ENCODE data around the gene ELK4. TPM values are rescaled to one million over a fixed set of nuclear protein-coding genes. Genes with fewer than 3 reads are reported as not detected.

Gene ELK4
- total and polyA plus RNA-seq, 2 of the 4 experiments (the other 2 are of a cell fraction): 4.6 to 11.3 TPM

GRCh38 chr1:205585835-205586785 is 45.7 kb downstream of the ELK4 start (continued):
- no peak for TF ChIP-seq RAD21 (IDR thresholded peaks at IDR 0.05; ENCODE audit: low read length)

GRCh38 chr1:205585169-205585834 is 46.5 kb downstream of the ELK4 start:
- H4K5ac ChIP-seq (ENCODE audit: low read depth, low read length): no peak overlapping the region
- peaks cover 2% of the 10 kb centered on the region; the same call in 1 of the 2 replicates for H3K4me1 ChIP-seq (ENCODE audit: control insufficient read depth, insufficient read depth, low read length)
- no peaks in the 10 kb centered on the region for H3K9me3 ChIP-seq (ENCODE audit: control insufficient read depth, insufficient read depth, low read length)
- in situ Hi-C loops (cut with MboI; ENCODE audit: low sequenced_read_pairs) (no loop called here), intact Hi-C loops (cut with micrococcal nuclease) (no loop called here), dilution Hi-C loops (cut with HindIII; ENCODE audit: low sequenced_read_pairs, unreplicated experiment) (no loop called here)
- ATAC-seq (ENCODE audit: low read depth): no peak
- H2BK20ac ChIP-seq (ENCODE audit: low read depth, low read length): no peak overlapping the region
- H3K23ac ChIP-seq (ENCODE audit: low read depth, low read length): no peak overlapping the region
- CTCF ChIA-PET: no interaction called here
- H2AFZ ChIP-seq (replicated peaks; ENCODE audit: low read length, poor library complexity): no peak overlapping the region
- no peak for DNase-seq
- WGBS, 2 experiments (ENCODE audit: extremely low coverage in 2 of 2, insufficient read length in 1 of 2): no CpG with 5 or more reads among the region's 6 CpGs
- no peak overlapping the region for H3K14ac ChIP-seq (replicated peaks; ENCODE audit: low read depth, low read length)
- H3K4me3 ChIP-seq (ENCODE audit: insufficient read depth, low read depth, low read length): no peak overlapping the region
- H2AK5ac ChIP-seq (ENCODE audit: low read depth, low read length): no peak overlapping the region
- peaks cover 25% of the 10 kb centered on the region; the same call in 1 of the 2 replicates for H3K27me3 ChIP-seq (ENCODE audit: control insufficient read depth, insufficient read depth, low read length)
- H3K36me3 ChIP-seq (ENCODE audit: control insufficient read depth, insufficient read depth, low read length): no peaks in the 10 kb centered on the region
- H2BK120ac ChIP-seq (ENCODE audit: low read depth, low read length): no peak overlapping the region
- BruUV-seq (replicated peaks): no TSS peak
- H3K79me1 ChIP-seq (ENCODE audit: low read depth in 1 of 2, low read length in 2 of 2): no peaks in the 10 kb centered on the region
- H2BK15ac ChIP-seq (ENCODE audit: low read depth, low read length): no peak overlapping the region
- no peak overlapping the region for H4K8ac ChIP-seq (ENCODE audit: low read depth in 2 of 2, low read length in 2 of 2)
- H3K9me1 ChIP-seq (ENCODE audit: insufficient read depth, low read length): no peaks in the 10 kb centered on the region
- H3K9ac ChIP-seq (ENCODE audit: low read depth, low read length): no peak overlapping the region
- H3K27ac ChIP-seq (ENCODE audit: insufficient read depth, low read length): no peak overlapping the region
- H3K18ac ChIP-seq (ENCODE audit: low read depth, low read length): no peak overlapping the region
- H4K20me1 ChIP-seq (ENCODE audit: insufficient read depth, low read length): no peaks in the 10 kb centered on the region
- H4K91ac ChIP-seq (ENCODE audit: insufficient read depth, low read depth, low read length): no peak overlapping the region
- no peak overlapping the region for H3K4ac ChIP-seq (ENCODE audit: low read depth, low read length)
- no peak overlapping the region for H3K4me2 ChIP-seq (ENCODE audit: low read depth, low read length)
- no peak overlapping the region for H2AK9ac ChIP-seq (replicated peaks; ENCODE audit: low read depth, low read length, poor library complexity)
- H3K56ac ChIP-seq (ENCODE audit: extremely low read depth, insufficient read depth, low read length): no peak overlapping the region
- H2BK5ac ChIP-seq (ENCODE audit: low read depth, low read length, poor library complexity, severe bottlenecking): no peak overlapping the region
- POLR2A ChIA-PET (ENCODE audit: unreplicated experiment): no interaction called here
- TF ChIP-seq MXI1 (IDR thresholded peaks at IDR 0.05; ENCODE audit: borderline replicate concordance, low read depth, low read length) (no peak), CTCF (conservative IDR thresholded peaks at IDR 0.05; ENCODE audit: low read depth, low read length) (no peak), SMC3 (IDR thresholded peaks at IDR 0.05; ENCODE audit: low read depth, low read length) (no peak), RAD21 (IDR thresholded peaks at IDR 0.05; ENCODE audit: low read length) (no peak), RCOR1 (IDR thresholded peaks at IDR 0.05; ENCODE audit: insufficient replicate concordance, low read length) (no peak), ELK1 (IDR thresholded peaks at IDR 0.05; ENCODE audit: borderline replicate concordance, low read depth, low read length) (no peak), BHLHE40 (IDR thresholded peaks at IDR 0.05; ENCODE audit: low read depth, low read length) (no peak), CEBPB (IDR thresholded peaks at IDR 0.05; ENCODE audit: low read depth, low read length) (no peak), RFX5 (IDR thresholded peaks at IDR 0.05; ENCODE audit: low read depth, low read length) (no peak), MAZ (IDR thresholded peaks at IDR 0.05; ENCODE audit: borderline replicate concordance, low read depth, low read length) (no peak), CHD1 (IDR thresholded peaks at IDR 0.05; ENCODE audit: low read depth, low read length) (no peak), NFE2L2 (IDR thresholded peaks at IDR 0.05; ENCODE audit: low read depth, low read length) (no peak)
